NCI-H82 (cell line): ENCODE measurements around the gene ELMO2.

Source experiments
- DNase-seq: peaks from one replicate; lab custom pipeline; 2025; lab: John Stamatoyannopoulos, UW

The ELMO2 gene, protein sequence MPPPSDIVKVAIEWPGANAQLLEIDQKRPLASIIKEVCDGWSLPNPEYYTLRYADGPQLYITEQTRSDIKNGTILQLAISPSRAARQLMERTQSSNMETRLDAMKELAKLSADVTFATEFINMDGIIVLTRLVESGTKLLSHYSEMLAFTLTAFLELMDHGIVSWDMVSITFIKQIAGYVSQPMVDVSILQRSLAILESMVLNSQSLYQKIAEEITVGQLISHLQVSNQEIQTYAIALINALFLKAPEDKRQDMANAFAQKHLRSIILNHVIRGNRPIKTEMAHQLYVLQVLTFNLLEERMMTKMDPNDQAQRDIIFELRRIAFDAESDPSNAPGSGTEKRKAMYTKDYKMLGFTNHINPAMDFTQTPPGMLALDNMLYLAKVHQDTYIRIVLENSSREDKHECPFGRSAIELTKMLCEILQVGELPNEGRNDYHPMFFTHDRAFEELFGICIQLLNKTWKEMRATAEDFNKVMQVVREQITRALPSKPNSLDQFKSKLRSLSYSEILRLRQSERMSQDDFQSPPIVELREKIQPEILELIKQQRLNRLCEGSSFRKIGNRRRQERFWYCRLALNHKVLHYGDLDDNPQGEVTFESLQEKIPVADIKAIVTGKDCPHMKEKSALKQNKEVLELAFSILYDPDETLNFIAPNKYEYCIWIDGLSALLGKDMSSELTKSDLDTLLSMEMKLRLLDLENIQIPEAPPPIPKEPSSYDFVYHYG

DNA sequence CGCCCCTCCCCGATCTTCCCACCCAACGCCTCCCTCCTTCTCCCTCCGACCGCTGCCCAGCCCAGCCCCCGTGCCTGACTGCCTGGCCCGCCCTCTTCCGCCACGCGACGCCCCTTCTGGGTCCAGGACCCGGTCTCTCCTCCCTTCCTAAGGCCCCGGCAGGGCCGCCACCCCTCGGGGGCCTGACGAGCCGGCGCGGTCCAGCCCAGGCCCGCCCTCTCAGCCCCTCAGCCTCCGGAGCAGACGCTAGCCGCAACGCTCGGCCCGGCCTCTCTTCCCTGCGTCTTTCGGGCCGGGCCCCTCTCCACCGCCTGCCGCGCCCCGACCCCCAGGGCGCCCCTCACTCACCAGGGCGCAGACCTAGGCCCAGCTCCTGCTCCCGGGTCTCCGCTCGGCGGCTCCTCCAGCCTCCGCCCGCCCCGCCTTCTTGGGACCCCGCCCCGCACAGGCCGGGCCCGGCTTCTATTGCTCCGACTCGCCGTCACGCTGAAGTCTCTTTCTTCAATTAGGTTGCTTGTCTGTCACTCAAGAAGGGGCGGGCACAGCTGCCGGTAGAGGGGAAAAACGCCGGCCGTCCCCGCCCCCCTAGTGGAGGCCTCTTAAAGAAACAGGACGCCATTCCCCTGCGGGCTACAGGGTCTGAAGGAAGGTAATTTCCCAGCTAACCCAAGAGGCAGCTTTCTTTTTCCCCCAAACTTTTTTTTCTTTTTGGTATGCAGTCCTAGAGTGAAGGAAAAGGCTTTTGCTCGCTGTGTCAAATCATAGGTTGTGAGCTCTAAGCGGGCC, at the start of gene ELMO2:
Gene ELMO2 (minus strand): TSS at position 416 of the 786 bp plus-strand sequence. CDS start 12,133 bp downstream, outside the sequence.
- DNase-seq = peak; percentile 99

DNA sequence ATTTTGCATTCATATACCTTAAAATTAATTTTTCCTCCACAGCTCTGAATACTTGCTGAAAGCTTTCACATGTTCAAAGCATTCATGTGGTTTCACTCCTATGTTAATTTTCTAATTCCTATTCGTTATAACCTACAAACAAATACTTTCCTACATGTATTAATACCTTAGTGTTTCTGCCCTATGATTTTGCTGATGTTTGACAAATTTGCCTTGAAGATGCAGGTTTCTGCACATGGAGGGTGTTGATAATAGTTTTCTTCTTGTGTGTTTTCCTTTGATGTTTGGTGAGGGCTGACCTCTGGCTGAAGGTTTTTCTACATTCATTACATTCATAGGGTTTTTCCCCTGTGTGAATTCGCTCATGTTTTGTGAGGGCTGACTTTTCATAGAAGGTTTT, 49.3 kb upstream of the ELMO2 start:
- no peak for DNase-seq

DNA sequence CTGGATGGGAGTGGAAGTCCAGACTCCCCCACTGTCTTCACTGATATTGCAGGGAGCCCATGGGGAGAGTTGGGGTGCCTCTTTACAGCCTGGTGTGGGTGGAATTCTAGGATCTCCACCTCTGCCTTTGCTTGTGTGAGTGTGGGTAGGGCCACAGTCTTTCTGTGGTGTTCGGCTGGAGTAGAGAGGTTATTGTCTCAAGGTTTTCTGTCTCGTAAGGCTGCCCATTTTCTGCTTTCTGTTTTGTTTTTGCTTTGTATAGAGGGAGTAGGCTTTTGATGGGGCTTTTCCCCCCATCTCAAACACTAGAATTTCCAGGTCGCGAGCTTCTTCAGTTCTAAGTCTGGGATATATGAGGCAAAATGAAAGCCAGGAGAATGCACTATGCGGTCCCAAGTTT, 40.4 kb upstream of the ELMO2 start:
- DNase-seq = no peak

DNA sequence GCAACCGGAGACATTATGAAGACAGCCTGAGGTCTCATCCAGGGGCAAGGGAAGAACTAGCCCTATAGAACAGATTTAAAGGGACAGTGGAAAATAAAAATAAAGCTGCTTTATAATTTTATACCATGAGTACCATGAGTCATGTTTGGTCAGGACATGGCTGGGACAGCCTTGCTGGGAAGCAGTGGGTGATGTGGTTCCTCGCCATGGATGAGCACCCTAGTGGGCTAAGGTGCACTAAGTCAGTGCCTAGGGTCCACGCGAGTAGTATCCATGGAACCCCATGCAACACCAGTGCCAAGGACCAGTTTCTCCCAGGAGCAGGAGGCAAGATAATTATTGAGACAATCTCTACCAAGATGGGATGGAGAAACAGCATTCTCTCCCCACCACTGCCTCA, 33.4 kb upstream of the ELMO2 start:
- DNase-seq = no peak

DNA sequence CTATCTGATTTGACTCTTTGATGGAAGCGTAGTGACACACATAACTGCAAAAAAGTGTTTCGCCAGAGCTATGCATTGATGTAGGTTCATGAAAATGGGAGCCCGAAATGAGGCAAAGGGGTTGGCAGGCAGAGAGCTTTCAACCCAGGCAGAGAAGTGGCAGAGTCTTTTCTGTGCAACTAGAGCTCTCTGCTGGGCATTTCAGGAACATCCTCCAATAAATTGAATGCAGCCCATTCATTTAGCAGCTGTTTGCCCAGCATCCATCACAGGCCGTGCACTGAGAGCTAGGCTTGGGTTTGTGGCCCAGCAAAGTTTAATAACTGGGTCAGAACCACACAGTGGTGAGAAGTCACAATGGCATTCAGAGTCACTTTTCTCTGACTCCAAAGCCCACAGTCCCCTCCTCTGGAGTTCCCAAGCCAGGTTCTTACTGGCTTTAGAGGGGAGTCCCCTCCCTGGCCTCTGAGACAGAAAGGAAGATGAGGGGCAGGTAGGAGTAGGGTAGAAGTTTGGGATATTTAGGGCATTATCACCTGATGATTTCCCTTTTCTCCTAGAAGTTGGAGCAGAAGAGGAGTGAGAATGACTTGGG, 31.8 kb upstream of the ELMO2 start:
- peak; percentile 78 for DNase-seq

DNA sequence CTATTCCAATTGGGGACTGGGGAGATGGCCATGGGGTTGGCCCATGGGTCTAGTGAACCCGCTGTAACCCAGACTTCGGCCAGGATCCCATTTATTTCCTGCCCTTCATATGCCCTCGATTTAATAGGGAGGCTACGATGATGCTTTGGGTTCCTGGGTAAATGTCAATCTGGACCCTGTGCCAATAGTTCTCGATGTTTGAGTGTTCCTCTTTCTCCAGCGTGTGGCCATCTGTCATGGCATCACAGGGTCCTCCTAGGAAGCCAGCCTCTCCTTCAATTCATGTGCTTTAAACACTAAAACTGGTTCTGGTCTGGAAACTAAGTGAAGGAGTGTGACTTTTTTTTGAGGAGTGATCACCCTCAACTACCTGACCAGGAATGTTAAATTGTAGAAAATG, 28.7 kb upstream of the ELMO2 start:
- no peak for DNase-seq

DNA sequence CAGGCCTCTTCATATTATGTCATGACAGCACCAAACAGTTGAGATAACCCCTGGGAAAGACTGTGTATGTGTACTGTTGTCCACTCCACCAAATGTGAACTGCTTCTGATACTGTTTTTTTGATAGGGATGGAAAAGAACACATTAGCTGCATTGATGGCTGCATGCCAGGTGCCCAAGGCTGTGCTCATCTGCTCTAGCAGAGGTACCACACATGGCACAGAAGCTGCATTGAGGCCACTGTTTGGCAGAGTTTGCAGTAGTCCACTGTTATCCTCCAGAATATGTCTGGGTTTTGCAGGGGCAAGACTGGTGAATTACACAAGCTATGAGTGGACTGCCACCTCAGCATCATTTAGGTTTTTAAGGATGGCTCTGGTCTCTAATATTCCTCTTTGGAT, 28.2 kb upstream of the ELMO2 start:
- DNase-seq = no peak

DNA sequence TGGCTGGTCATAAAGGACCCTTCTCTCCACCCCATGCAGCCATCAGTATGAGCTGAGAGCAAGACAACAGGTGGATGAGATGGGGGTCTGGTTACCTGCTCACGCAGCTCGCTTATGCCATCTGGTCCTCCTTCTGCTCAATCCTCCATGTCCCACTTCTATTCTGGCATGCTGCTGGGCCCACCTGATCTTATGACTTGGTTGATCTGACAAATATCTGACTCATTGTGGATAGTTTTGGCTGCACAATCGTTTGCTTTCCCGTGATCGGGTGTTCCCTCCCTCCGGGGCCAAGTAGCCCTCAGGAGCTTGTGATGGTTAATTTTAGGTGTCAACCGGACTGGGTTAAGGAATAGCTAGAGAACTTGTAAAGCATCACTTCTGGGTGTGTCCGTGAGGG, 26.6 kb upstream of the ELMO2 start:
- DNase-seq = no peak

DNA sequence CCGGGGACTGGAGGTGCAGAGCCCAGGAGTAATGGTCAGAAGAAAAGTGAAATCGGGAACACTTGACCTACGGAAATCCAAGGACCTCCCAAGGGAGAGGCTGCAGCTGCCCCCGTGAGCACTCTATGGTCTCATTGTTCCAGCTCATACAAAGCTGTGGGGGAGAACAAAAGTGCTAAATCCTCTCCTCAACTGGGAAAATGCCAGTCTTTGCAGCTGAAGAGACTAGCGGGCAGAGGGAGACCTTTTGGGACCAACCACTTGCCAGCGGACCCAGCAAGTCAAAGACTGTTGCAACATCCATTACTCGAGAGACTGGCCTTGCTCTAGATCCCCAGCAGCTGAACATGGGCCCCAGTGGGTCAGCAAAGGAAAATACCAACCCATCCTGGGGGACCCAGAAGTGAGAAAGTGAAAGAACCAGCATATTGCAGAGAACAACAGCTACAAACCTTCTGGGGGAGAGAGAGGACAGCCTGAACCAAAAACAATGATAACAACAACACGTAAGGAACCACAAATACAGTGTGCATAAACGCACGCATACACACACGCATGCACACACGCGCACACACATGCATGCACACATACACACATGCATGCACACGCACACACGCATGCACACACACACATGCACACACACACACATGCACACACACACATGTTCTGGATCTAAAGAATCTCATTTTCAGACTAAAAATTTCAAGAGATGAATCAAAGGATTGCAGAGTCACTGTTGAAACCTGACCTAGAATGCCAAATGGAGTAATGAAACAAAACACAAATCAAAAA, 24.7 kb upstream of the ELMO2 start:
- no peak for DNase-seq

DNA sequence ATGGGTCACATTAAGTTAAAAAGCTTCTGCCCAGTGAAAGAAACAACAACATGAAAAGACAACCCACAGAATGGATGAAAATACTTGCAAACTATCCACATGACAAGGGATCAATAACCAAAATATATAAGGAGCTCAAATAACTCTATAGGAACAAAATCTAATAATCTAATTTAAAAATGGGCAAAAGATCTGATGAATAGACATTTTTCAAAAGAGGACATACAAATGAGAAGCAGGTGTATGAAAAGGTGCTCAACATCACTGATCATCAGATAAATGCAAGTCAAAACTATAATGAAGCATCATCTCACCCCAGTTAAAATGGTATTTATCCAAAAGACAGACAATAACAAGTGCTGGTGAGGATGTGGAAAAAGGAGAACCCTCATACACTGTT, 21.0 kb upstream of the ELMO2 start:
- no peak for DNase-seq

DNA sequence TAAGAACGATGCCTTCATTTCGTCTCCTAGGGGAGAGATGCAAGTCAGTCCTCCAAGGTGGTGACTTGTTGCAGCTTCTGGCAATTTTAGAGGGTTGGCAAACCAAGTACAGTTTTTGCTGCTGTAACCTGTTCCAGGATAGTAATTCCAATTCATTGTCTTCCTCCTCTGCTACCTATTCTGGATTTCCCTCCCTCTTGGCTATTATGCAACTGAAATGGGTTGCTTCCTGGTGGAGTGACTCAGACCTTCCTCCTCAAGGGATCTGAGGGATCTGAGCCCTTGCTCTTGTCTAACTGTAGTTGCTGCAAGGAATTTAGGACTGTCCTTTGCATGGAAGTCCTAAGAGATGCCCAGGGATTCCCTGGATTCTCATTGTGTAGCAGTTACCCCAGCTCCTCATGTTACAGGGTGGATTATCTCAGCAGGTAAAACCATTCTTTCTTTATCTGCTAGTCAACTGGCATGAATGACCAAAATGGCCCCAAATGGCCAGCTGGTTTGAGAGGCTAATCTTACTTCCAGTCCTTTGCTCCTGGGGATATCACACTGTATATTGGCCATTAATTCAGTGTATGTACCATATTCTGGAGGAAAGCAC, 17.6 kb upstream of the ELMO2 start:
- no peak for DNase-seq

DNA sequence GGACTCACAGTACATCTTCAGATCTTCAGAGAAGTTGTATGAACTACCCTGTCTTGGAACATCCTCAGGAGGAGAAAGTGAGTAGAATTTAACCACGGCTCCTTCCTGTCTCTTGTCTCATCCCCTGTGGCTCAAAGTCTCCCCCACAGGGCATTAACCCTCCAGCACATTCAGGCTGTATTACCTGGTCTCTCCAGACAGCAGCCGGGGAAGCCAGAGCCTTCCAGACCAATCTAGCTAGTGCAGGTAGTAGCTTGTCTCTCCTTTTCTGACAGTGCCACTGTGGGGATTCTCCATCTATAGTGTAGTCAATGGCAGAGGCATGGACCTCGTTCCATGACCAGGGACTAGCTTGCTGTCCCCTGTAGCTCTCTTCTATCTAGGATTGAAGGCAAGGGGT, 16.9 kb upstream of the ELMO2 start:
- no peak for DNase-seq

DNA sequence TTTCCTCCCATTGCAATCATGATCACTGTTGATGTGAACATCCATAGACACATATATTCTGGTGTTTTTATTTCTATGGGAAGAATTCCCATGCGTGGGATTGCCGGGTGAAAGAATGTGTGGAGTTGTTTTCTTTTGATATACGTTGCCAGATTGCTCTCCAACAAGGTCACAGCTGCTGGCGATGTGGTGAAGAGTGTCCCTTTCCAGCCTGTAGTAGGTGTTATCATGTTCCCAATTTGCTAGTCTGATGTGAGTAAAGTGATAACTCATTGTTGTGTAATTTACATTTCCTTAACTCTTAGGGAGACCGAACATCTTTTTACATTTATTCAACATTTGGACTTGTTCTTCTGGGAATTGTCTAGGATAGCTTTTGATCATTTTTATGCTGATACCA, 14.5 kb upstream of the ELMO2 start:
- DNase-seq = no peak

DNA sequence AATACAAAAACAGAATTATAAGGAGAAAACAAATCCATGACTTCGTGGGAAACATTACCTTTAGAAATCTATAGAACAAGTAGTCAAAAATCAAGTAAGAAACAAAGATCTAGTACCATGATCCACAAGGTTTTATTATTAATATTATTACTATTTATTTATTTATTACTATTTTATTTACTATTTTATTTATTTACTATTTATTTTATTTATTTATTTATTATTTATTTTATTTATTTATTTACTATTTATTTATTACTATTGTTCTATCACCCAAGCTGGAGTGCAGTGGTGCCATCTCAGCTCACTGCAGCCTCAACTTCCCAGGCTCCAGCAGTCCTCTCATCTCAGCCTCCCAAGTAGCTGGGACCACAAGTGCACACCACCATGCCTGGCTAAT, 13.5 kb upstream of the ELMO2 start:
- no peak for DNase-seq

DNA sequence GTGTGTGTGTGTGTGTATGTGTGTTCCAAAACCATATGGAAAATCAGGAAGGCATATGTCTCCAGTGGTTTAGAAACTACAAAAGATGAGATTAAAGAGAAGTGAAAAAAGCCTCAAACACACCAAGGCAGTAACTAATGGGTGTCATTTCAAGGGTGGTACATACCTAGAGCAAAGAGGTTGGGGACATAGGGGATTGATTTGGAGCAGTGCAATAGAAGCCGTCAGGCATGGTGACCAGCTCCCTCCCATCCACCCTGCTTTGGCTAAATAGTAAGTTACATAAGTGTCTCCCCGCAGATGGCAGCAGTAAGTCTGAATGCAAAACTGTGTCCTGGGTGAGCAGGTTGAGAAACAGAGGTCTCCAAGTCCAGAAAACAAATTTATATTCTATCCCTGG, 10.4 kb upstream of the ELMO2 start:
- no peak for DNase-seq

DNA sequence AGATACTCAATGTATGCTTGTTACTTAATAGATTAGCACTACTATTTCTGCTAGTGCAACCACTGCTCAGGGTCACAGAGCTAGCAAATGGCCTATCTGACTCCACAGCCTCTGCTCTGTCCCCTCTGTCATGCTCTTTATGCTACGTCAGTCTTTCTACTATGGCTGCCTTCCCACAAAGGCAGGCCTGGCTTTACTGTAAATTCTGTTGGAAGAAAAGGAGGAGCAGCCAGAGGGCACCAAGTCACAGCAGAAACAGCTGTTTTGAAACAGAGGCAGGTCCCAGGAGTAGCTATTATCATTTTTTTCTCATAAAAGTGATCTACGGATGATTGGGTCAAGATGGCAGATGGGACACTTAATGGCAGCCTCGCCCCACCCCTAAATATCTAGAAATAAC, 10.0 kb upstream of the ELMO2 start:
- no peak for DNase-seq

DNA sequence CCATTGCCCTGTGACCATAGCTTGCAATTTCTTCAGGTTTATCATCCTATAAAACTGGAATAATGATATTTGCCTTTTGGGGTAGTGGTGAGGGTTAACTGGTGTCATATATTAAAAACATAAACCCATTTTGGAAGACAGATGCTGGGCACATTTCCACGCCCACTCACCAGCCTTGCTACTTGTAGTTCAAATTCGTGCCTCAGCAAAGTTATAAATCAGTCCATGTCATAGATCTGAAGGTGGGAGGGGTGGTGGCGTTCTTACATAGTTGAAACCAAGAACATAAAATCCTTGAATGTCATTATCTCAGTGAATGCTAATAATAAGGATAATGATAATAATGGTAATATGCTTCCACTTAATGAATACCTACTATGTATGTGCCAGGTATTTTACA, 9.4 kb upstream of the ELMO2 start:
- DNase-seq = no peak

DNA sequence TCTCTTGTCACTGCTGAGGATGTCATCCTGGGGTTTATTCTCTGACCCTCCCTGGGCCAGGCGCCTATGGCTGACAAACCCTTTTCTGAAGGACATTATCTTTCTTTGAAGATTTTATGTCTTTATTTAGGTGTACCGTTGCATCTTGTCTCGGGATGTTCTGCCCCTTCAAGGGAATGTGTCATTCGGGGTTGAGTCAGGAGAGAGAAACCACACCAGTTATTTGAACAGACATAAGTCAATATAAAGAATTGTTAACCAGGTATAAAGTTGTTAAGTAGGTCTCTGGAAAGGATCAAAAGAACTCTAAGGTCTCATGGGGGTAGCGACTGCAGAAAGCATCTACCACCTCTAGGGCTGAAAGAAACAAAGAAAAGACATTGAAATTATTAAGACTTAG, 8.2 kb upstream of the ELMO2 start:
- DNase-seq = no peak

DNA sequence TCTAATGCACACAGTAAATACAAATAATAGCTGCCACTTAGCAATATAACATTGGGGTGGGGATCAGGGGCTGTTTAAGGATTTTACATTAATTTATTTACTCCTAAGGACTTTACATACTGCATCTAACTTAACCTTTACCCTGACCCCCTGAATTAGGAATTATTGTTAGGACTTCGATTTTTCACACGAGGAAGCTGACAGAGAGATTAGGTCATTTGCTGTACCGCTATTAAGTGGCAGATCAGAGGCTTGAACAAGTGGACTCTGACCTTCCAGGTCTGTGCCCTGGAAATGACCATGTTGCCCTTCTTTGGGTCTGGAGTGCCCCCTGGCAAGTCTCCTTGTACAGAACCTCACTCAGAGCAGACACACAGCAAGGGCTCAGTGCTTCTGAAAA, 5.2 kb upstream of the ELMO2 start:
- DNase-seq = no peak

DNA sequence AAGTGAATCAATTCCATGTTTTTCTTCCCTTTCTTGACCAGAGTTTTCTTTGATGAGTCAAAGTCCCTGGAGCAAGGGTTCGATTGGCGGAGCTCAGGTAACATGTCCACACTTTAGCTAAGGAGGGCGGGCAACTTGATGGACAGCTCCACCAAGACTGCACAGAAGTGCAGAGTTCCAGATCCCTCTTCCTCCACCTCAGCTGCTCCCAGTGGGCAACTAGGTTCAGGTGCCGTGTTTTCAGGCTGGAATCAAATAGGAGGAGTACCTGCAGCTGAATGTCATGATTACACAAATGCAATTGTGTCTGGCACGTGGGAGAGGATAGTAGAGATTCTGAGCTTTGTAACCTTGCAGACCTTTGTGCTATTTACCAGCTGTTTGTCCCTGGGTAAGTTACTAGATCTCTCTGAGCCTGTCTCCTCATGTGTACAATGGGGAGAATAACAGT, 1.9 kb upstream of the ELMO2 start:
- no peak for DNase-seq

DNA sequence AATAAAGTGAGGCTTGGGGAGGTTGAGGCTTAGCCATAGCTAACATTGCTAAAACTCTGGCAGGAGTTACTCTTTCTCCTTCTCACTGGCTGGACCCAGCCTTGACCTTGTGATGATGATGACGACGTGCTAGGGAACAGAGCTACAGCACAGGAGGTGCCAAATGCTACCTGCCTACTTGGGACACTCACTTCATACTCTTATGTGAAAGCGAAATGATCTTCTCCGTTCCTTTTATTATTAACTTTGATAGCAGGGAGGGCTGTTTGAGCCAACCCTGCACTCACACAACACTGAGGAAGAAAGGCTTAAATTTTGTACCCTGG, 1.2 kb upstream of the ELMO2 start:
- no peak for DNase-seq
